Adrenal gland (tissue), 12 donors: ENCODE data around the gene MED25. TPM values are rescaled to one million over a fixed set of nuclear protein-coding genes. Genes with fewer than 3 reads are reported as not detected.

Source experiments
- DNase-seq, 7 donors: peaks; one replicate each; pipeline ENCODE4 v3.0.0-alpha.2; 2019 to 2020
- H3K27ac ChIP-seq, 5 donors: fragments of 200-600 bp; sonication (generic) in 4 of 5; 1 replicate in 3 of 5; 2 replicates in 2 of 5; pipeline versions ENCODE4 v1.5.1 to v1.8.0; 2016 to 2020; ENCODE audit warnings: mild to moderate bottlenecking in 1 of 5
- H3K27me3 ChIP-seq: fragments of 200-600 bp; 2 replicates; pipeline ENCODE4 v1.8.0; 2021
- H3K36me3 ChIP-seq, 2 donors: fragments of 200-600 bp; replicated peaks in 1 of 2; 1 replicate in 1 of 2; 2 replicates in 1 of 2; pipeline versions ENCODE4 v1.5.1 to v1.8.0; 2018 to 2022
- H3K4me1 ChIP-seq, 2 donors: fragments of 200-600 bp; replicated peaks in 1 of 2; 1 replicate in 1 of 2; 2 replicates in 1 of 2; pipeline versions ENCODE4 v1.5.1 to v1.8.0; 2018 to 2021
- H3K4me3 ChIP-seq, 4 donors: fragments of 200-600 bp; sonication (generic) in 3 of 4; one replicate each; pipeline ENCODE4 v1.5.1; 2016 to 2018
- H3K9me3 ChIP-seq, 3 donors: fragments of 200-600 bp; sonication (generic) in 1 of 3; replicated peaks in 1 of 3; 1 replicate in 2 of 3; 2 replicates in 1 of 3; pipeline versions ENCODE4 v1.5.1 to v1.8.0; 2016 to 2021
- CTCF ChIP-seq, 6 experiments: fragments of 450-650 bp in 4 of 6; fragments of 200-600 bp in 2 of 6; sonication (generic) in 1 of 6; IDR thresholded peaks; 1 replicate in 5 of 6; 2 replicates in 1 of 6; pipeline versions ENCODE4 v1.5.1 to v1.8.0; 2016 to 2021; ENCODE audit warnings: antibody characterized with exemption in 6 of 6, mild to moderate bottlenecking in 2 of 6, moderate library complexity in 1 of 6
- POLR2A ChIP-seq, 2 donors: fragments of 450-650 bp; IDR thresholded peaks; one replicate each; pipeline ENCODE4 v1.6.1; 2017; ENCODE audit warnings: antibody characterized with exemption in 2 of 2, mild to moderate bottlenecking in 2 of 2, moderate library complexity in 1 of 2
- WGBS, 4 donors: extraction: QIAGEN DNeasy Blood & Tissue Kit in 2 of 4; methylation state at CpG; one replicate each; pipeline versions ENCODE4 v1.1.5 to v1.1.7; 2013 to 2017; 5-methylcytosine and 5-hydroxymethylcytosine counted together
- intact Hi-C, 2 donors: fragments of 100-400 bp; cut with DNase I; formaldehyde crosslinking; loops; one replicate each; pipeline versions ENCODE4 v1.14.1 to v1.15.0; 2022 to 2023
- polyA plus RNA-seq, 3 donors: library from polyadenylated mRNA; stranded (reverse); fragments of 200-250 nt in 2 of 3; fragments of 350-450 nt in 1 of 3; fragmentation: Illumina TruSeq in 1 of 3; extraction: RNeasy Lipid Tissue Mini Kit (QIAGEN cat#74804) in 1 of 3; gene quantifications; one replicate each; pipeline ENCODE4 v1.2.3, GENCODE V29; 2013 to 2014
- total RNA-seq, 9 donors: library from RNA; depleted of rRNA in 4 of 9; stranded (reverse); fragments of >200 nt in 4 of 9; fragments of 120-200 nt in 1 of 9; fragmentation: NEBNext Ultra II Directional in 1 of 9; extraction: Animal tissue kit (Norgen Biotek cat#: 25700) in 1 of 9; gene quantifications; one replicate each; pipeline versions ENCODE4 v1.1.0 to v1.2.4, GENCODE V29; 2013 to 2023
- donor health status: healthy with polysubstance abuse.
- donor health status: Bipolar disorder and iron deficiency.
- donor health status: DM: yes; HTN: yes; CAD: no.
- donor health status: DM: no; HTN: no; CAD: no.
- donor health status: DM: no; HTN: no; CAD: no.
- donor health status: DM: yes; HTN: yes; CAD: no.

Gene MED25
- total and polyA plus RNA-seq, 12 donors: 36.2 to 457 (median 107) TPM

GRCh38 chr19:49853852-49854377 is 35.8 kb downstream of the MED25 start:
- peak in 1 of 7 donors; percentile 24 for DNase-seq
- Histone ChIP-seq H3K4me3 (no peak overlapping the region), H3K36me3 (peaks cover 0 to 43% of the 10 kb centered on the region in 2 donors)

GRCh38 chr19:49854378-49855263 is 36.5 kb downstream of the MED25 start:
- Histone ChIP-seq H3K4me1 (peaks cover 25 to 59% of the 10 kb centered on the region in 2 donors), H3K27ac (peak overlapping the region in 2 of 5 donors; percentile 94 to 99), H3K36me3 (peaks cover 0 to 47% of the 10 kb centered on the region in 2 donors), H3K9me3 (no peaks in the 10 kb centered on the region), H3K4me3 (no peak overlapping the region), H3K27me3 (no peaks in the 10 kb centered on the region)
- peak in 4 of 7 donors; percentile 39 to 68 (median 50) for DNase-seq
- intact Hi-C loops: no loop called here
- TF ChIP-seq CTCF (IDR thresholded peaks at IDR 0.05) (no peak), POLR2A (IDR thresholded peaks at IDR 0.05) (no peak)
- WGBS, 4 donors: 79 to 91% (median 85%) methylated on average over 13 to 39 of the region's 39 CpGs

More at GRCh38 chr19:49853852-49854377, 35.8 kb downstream of the MED25 start:
- 78 to 85% (median 81%) methylated on average over 8 to 10 of the region's 10 CpGs for WGBS, 4 donors
- Histone ChIP-seq H3K27me3 (no peaks in the 10 kb centered on the region), H3K27ac (peak overlapping the region in 2 of 5 donors; percentile 26 to 99), H3K4me1 (peaks cover 25 to 51% of the 10 kb centered on the region in 2 donors), H3K9me3 (no peaks in the 10 kb centered on the region)
- intact Hi-C loops: no loop called here
- TF ChIP-seq CTCF (IDR thresholded peaks at IDR 0.05) (no peak), POLR2A (IDR thresholded peaks at IDR 0.05) (no peak)

- H3K9me3 ChIP-seq: no peaks in the 10 kb centered on the region
- intact Hi-C loops: no loop called here
- H3K27me3 ChIP-seq: no peaks in the 10 kb centered on the region
- whole genome bisulfite sequencing, 4 donors: 82 to 87% (median 83%) methylated on average over 9 to 12 of the region's 12 CpGs
- peak in 1 of 7 donors; percentile 32 for DNase-seq
- peaks cover 29 to 65% of the 10 kb centered on the region in 2 donors for H3K4me1 ChIP-seq
- peak overlapping the region in 3 of 5 donors; percentile 23 to 94 (median 42) for H3K27ac ChIP-seq
- no peak overlapping the region for H3K4me3 ChIP-seq
- peaks cover 0 to 52% of the 10 kb centered on the region in 2 donors for H3K36me3 ChIP-seq
- TF ChIP-seq CTCF (IDR thresholded peaks at IDR 0.05): no peak
- no peak for TF ChIP-seq POLR2A (IDR thresholded peaks at IDR 0.05)
Observed at GRCh38 chr19:49855277-49855675, 37.2 kb downstream of the MED25 start.
